ENCODE results near the gene NR2C2. TPM values are rescaled to one million over a fixed set of nuclear protein-coding genes. Genes with fewer than 3 reads are reported as not detected.

The NR2C2 gene
- total RNA-seq, 2 donors from 2014 or later, result 43.5 to 79.1 TPM

DNA sequence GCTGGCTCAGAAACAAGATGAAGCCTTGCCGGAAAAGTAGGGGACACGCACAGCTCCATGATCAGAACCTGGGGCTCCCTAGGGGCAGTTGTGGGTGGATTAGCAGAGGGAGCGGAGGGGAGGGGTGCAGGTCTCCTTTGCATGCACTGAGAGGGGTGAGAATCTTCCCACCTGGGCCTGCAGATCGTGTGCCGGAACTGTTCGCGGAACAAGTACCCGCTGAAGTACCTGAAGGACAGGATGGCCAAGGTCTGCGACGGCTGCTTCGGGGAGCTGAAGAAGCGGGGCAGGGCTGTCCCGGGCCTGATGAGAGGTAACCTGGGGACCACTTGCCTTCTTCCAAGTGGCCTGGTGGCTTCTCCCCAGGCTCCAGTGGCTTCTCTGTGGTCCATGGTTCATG lies 24.5 kb upstream of the NR2C2 start:
- H3K9me3 ChIP-seq, result no peaks in the 10 kb centered on the region
- no peak overlapping the region for H3K4me3 ChIP-seq
- TF ChIP-seq, protein P1, sequence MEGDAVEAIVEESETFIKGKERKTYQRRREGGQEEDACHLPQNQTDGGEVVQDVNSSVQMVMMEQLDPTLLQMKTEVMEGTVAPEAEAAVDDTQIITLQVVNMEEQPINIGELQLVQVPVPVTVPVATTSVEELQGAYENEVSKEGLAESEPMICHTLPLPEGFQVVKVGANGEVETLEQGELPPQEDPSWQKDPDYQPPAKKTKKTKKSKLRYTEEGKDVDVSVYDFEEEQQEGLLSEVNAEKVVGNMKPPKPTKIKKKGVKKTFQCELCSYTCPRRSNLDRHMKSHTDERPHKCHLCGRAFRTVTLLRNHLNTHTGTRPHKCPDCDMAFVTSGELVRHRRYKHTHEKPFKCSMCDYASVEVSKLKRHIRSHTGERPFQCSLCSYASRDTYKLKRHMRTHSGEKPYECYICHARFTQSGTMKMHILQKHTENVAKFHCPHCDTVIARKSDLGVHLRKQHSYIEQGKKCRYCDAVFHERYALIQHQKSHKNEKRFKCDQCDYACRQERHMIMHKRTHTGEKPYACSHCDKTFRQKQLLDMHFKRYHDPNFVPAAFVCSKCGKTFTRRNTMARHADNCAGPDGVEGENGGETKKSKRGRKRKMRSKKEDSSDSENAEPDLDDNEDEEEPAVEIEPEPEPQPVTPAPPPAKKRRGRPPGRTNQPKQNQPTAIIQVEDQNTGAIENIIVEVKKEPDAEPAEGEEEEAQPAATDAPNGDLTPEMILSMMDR (IDR thresholded peaks at IDR 0.05), result no peak
- no peaks in the 10 kb centered on the region for H3K4me1 ChIP-seq (ENCODE audit: control insufficient read depth in 1 of 2, low read depth in 2 of 2)
- ATAC-seq (ENCODE audit: insufficient number of reproducible peaks, low FRiP score, low read depth), result no peak
- no peaks in the 10 kb centered on the region for H3K27me3 ChIP-seq (replicated peaks; ENCODE audit: insufficient read depth)
- DNase-seq (ENCODE audit: low spot score), result no peak
- H3K27ac ChIP-seq, result no peak overlapping the region
- H3K36me3 ChIP-seq, result no peaks in the 10 kb centered on the region

GRCh38 chr3:14923476-14923875 lies 23.9 kb upstream of the NR2C2 start:
- TF ChIP-seq, protein P1 (IDR thresholded peaks at IDR 0.05), result no peak
- no peaks in the 10 kb centered on the region for H3K27me3 ChIP-seq (replicated peaks; ENCODE audit: insufficient read depth)
- no peak for ATAC-seq (ENCODE audit: insufficient number of reproducible peaks, low FRiP score, low read depth)
- no peaks in the 10 kb centered on the region for H3K36me3 ChIP-seq
- no peaks in the 10 kb centered on the region for H3K4me1 ChIP-seq (ENCODE audit: control insufficient read depth in 1 of 2, low read depth in 2 of 2)
- H3K9me3 ChIP-seq, result no peaks in the 10 kb centered on the region
- no peak overlapping the region for H3K4me3 ChIP-seq
- no peak for DNase-seq (ENCODE audit: low spot score)
- no peak overlapping the region for H3K27ac ChIP-seq

DNA sequence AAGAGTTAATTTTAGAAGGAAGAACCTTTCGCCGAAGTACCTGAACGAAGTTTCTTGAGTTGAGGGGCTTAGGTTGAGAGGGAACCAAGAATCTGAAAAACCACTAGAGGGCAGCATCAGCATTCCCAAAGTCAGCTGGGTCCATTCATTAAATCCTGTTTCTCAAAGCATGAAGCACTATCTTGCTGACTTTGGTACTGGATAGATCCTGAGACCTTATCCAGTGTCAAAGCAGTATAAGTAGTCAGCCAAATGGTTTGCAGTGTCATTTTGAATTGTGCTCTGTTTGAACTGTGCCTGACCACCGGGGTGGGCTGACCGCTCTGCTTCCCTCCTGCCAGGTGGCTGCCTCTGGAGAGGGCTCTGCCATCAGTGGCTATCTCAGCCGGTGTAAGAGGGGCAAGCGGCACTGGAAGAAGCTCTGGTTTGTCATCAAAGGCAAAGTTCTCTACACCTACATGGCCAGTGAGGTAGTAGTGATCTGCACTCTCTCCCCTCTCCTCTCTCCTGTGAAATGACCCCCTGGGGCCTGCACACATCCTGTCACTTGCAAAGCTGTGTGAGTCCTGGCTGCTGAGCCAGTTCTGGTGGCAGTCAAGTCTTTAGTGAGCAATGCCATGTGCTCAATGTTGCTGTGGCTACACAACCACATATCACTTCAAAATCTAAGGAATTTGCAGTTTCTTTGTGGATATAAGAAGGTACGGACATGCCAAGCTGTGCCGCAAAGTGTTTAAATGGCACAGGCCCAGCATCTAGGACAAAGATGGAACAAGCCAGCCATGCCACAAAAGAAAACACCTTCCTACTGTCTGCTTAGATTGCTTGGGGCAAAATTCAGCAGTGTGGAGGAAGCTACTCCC lies 21.4 kb upstream of the NR2C2 start:
- H3K27ac ChIP-seq, result no peak overlapping the region
- no peaks in the 10 kb centered on the region for H3K9me3 ChIP-seq
- H3K4me1 ChIP-seq (ENCODE audit: control insufficient read depth in 1 of 2, low read depth in 2 of 2), result no peaks in the 10 kb centered on the region
- ATAC-seq (ENCODE audit: insufficient number of reproducible peaks, low FRiP score, low read depth), result no peak
- no peaks in the 10 kb centered on the region for H3K27me3 ChIP-seq (replicated peaks; ENCODE audit: insufficient read depth)
- no peak overlapping the region for H3K4me3 ChIP-seq
- TF ChIP-seq, protein P1 (IDR thresholded peaks at IDR 0.05), result peak; percentile 39
- H3K36me3 ChIP-seq, result no peaks in the 10 kb centered on the region
- DNase-seq (ENCODE audit: low spot score), result no peak

DNA sequence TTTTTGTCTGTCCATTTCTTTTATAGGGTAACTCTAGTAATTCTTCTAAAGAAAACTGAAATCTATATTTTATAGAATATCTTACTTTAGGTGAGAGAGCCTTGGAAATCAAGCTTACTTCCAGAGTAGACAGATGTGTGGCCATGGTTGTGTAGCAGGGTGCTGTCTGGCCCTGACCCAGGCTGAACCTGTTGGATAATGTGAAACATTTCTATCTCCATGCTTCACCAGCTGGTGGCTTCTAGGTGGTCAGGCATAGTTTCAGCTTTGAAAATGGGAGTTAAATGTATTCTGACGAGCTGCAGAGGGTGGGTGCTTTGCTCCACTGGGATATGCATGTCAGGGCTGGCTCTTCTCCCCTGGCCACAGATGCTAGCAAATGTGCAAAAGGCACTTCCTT lies 20.8 kb upstream of the NR2C2 start:
- Histone ChIP-seq H3K27ac (no peak overlapping the region), H3K27me3 (replicated peaks; ENCODE audit: insufficient read depth) (no peaks in the 10 kb centered on the region), H3K36me3 (no peaks in the 10 kb centered on the region), H3K4me1 (ENCODE audit: control insufficient read depth in 1 of 2, low read depth in 2 of 2) (no peaks in the 10 kb centered on the region), H3K4me3 (no peak overlapping the region), H3K9me3 (no peaks in the 10 kb centered on the region)
- DNase-seq (ENCODE audit: low spot score) (no peak), ATAC-seq (ENCODE audit: insufficient number of reproducible peaks, low FRiP score, low read depth) (no peak)
- TF ChIP-seq, protein P1 (IDR thresholded peaks at IDR 0.05), result no peak

GRCh38 chr3:14927308-14927707 lies 20.1 kb upstream of the NR2C2 start:
- no peak overlapping the region for H3K4me3 ChIP-seq
- H3K4me1 ChIP-seq (ENCODE audit: control insufficient read depth in 1 of 2, low read depth in 2 of 2), result no peaks in the 10 kb centered on the region
- TF ChIP-seq, protein P1 (IDR thresholded peaks at IDR 0.05), result no peak
- H3K27ac ChIP-seq, result no peak overlapping the region
- H3K36me3 ChIP-seq, result no peaks in the 10 kb centered on the region
- H3K9me3 ChIP-seq, result no peaks in the 10 kb centered on the region
- ATAC-seq (ENCODE audit: insufficient number of reproducible peaks, low FRiP score, low read depth), result no peak
- no peaks in the 10 kb centered on the region for H3K27me3 ChIP-seq (replicated peaks; ENCODE audit: insufficient read depth)
- no peak for DNase-seq (ENCODE audit: low spot score)
